Neural cell (in vitro differentiated cells): ENCODE data around the gene ALPI. TPM values are rescaled to one million over a fixed set of nuclear protein-coding genes. Genes with fewer than 3 reads are reported as not detected.

Experiments used
- H2AFZ ChIP-seq: fragments of 200-600, 300-800 bp; sonication (generic), shearing (Covaris generic); 2 replicates; pipeline ENCODE4 v1.6.0; 2014; ENCODE audit warnings: low read depth, mild to moderate bottlenecking, antibody characterized with exemption, low read length, moderate library complexity
- H3F3A ChIP-seq: fragments of 200-600 bp; shearing (Covaris generic); 2 replicates; pipeline ENCODE4 v1.6.1; 2016; ENCODE audit warnings: mild to moderate bottlenecking, moderate library complexity, mixed read lengths, antibody characterized with exemption, low read length; ENCODE audit not compliant: insufficient read depth, poor library complexity, severe bottlenecking
- H3K27ac ChIP-seq: fragments of 200-600, 300-800 bp; sonication (generic), shearing (Covaris generic); 2 replicates; pipeline ENCODE4 v1.5.1; 2014; ENCODE audit warnings: mild to moderate bottlenecking, low read length, moderate library complexity
- H3K27me3 ChIP-seq: fragments of 300-800, 200-600 bp; sonication (generic), shearing (Covaris generic); 2 replicates; pipeline ENCODE4 v1.6.0; 2014; ENCODE audit warnings: mild to moderate bottlenecking, low read depth, low read length, moderate library complexity; ENCODE audit not compliant: insufficient read depth
- H3K36me3 ChIP-seq: fragments of 300-800, 200-600 bp; sonication (generic), shearing (Covaris generic); 2 replicates; pipeline ENCODE4 v1.5.1; 2014; ENCODE audit warnings: mild to moderate bottlenecking, antibody characterized with exemption, low read length, moderate library complexity; ENCODE audit not compliant: insufficient read depth
- H3K4me2 ChIP-seq: fragments of 300-800, 200-600 bp; sonication (generic), shearing (Covaris generic); 2 replicates; pipeline ENCODE4 v1.6.0; 2014; ENCODE audit warnings: mild to moderate bottlenecking, low read length
- H3K4me3 ChIP-seq: fragments of 300-800, 200-600 bp; sonication (generic), shearing (Covaris generic); 2 replicates; pipeline ENCODE4 v1.5.1; 2014; ENCODE audit warnings: mild to moderate bottlenecking, low read length, moderate library complexity
- H3K79me2 ChIP-seq: fragments of 200-600 bp; shearing (Covaris generic); replicated peaks from 2 replicates; pipeline ENCODE4 v1.6.0; 2014; ENCODE audit warnings: mild to moderate bottlenecking, low read length, moderate library complexity; ENCODE audit not compliant: insufficient read depth
- H3K9ac ChIP-seq: fragments of 300-800, 200-600 bp; sonication (generic), shearing (Covaris generic); 2 replicates; pipeline ENCODE4 v1.6.1; 2016; ENCODE audit warnings: mild to moderate bottlenecking, low read length, mixed read lengths
- H3K9me2 ChIP-seq: fragments of 200-600 bp; shearing (Covaris generic); 2 replicates; pipeline ENCODE4 v1.6.1; 2016; ENCODE audit warnings: mild to moderate bottlenecking, low read length, mixed read lengths; ENCODE audit not compliant: insufficient read depth
- H3K9me3 ChIP-seq: fragments of 200-600, 300-800 bp; sonication (generic), shearing (Covaris generic); 2 replicates; pipeline ENCODE4 v1.6.1; 2016; ENCODE audit warnings: mild to moderate bottlenecking, mixed run types, low read length, moderate library complexity, mixed read lengths
- H4K20me1 ChIP-seq: fragments of 200-600 bp; shearing (Covaris generic); 2 replicates; pipeline ENCODE4 v1.6.1; 2016; ENCODE audit warnings: mild to moderate bottlenecking, mixed run types; ENCODE audit not compliant: insufficient read depth
- EP300 ChIP-seq: fragments of 450-650 bp; conservative IDR thresholded peaks from 2 replicates; pipeline ENCODE4 v1.6.1; 2014; ENCODE audit warnings: antibody characterized with exemption, mild to moderate bottlenecking, moderate library complexity; ENCODE audit not compliant: poor library complexity, severe bottlenecking
- EZH2 ChIP-seq: fragments of 200-600, 300-800 bp; shearing (Covaris generic), sonication (generic); IDR thresholded peaks from 2 replicates; pipeline ENCODE4 v1.6.1; 2014; ENCODE audit warnings: antibody characterized with exemption, low read length, borderline replicate concordance, mild to moderate bottlenecking; ENCODE audit not compliant: insufficient read depth, poor library complexity, severe bottlenecking
- MXI1 ChIP-seq: fragments of 450-650 bp; conservative IDR thresholded peaks from 2 replicates; pipeline ENCODE4 v1.6.1; 2014; ENCODE audit warnings: antibody characterized with exemption, mild to moderate bottlenecking; ENCODE audit not compliant: poor library complexity, severe bottlenecking
- POLR2AphosphoS5 ChIP-seq: IDR thresholded peaks from 2 replicates; pipeline ENCODE4 v1.6.1; 2012
- RAD21 ChIP-seq: fragments of 450-650 bp; conservative IDR thresholded peaks from 2 replicates; pipeline ENCODE4 v1.6.1; 2014; ENCODE audit warnings: antibody characterized with exemption, mild to moderate bottlenecking, moderate library complexity
- SMC3 ChIP-seq: fragments of 450-650 bp; conservative IDR thresholded peaks from 2 replicates; pipeline ENCODE4 v1.6.1; 2014; ENCODE audit warnings: antibody characterized with exemption, mild to moderate bottlenecking, moderate library complexity; ENCODE audit not compliant: poor library complexity
- TAF1 ChIP-seq: IDR thresholded peaks from 2 replicates; pipeline ENCODE4 v1.6.1; 2012; ENCODE audit warnings: low read depth
- polyA plus RNA-seq: library from polyadenylated mRNA; depleted of rRNA; stranded (reverse); fragments of >200 nt; gene quantifications from 2 replicates; pipeline ENCODE4 v1.2.3, GENCODE V29; 2014
- TF ChIP-seq, protein P1 (sequence below): IDR thresholded peaks from 2 replicates; pipeline ENCODE4 v1.6.1; 2012; ENCODE audit warnings: borderline replicate concordance
- TF ChIP-seq, protein P2 (sequence below): fragments of 450-650 bp; IDR thresholded peaks from 2 replicates; pipeline ENCODE4 v1.5.1; 2014; ENCODE audit warnings: antibody characterized with exemption, mild to moderate bottlenecking, moderate library complexity; ENCODE audit not compliant: poor library complexity, severe bottlenecking

The ALPI gene
- polyA plus RNA-seq, 1 donor from 2014 or later: not detected

DNA sequence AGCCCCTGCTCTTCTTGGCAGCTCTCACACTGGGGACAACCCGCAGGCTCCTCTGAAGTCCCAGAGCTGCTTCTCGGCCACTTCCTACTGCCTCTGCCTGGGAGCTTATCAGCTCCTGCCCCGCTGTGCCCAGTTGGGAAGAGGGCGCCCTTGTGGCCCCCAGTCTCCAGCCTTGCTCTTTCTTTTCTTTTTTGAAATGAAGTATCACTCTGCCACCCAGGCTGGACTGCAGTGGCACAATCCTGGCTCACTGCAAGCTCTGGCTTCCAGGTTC, 20.6 kb upstream of the ALPI start:
- Histone ChIP-seq H3K4me2 (no peak overlapping the region), H3K27me3 (no peaks in the 10 kb centered on the region), H3K36me3 (no peaks in the 10 kb centered on the region), H3K27ac (no peak overlapping the region), H3K9me2 (no peaks in the 10 kb centered on the region), H3K9me3 (no peaks in the 10 kb centered on the region), H3K4me3 (no peak overlapping the region), H4K20me1 (no peaks in the 10 kb centered on the region), H2AFZ (no peak overlapping the region), H3F3A (no peaks in the 10 kb centered on the region), H3K79me2 (no peaks in the 10 kb centered on the region), H3K9ac (no peak overlapping the region)
- no peak for TF ChIP-seq SMC3
- TF ChIP-seq TAF1: no peak
- TF ChIP-seq, protein P1, sequence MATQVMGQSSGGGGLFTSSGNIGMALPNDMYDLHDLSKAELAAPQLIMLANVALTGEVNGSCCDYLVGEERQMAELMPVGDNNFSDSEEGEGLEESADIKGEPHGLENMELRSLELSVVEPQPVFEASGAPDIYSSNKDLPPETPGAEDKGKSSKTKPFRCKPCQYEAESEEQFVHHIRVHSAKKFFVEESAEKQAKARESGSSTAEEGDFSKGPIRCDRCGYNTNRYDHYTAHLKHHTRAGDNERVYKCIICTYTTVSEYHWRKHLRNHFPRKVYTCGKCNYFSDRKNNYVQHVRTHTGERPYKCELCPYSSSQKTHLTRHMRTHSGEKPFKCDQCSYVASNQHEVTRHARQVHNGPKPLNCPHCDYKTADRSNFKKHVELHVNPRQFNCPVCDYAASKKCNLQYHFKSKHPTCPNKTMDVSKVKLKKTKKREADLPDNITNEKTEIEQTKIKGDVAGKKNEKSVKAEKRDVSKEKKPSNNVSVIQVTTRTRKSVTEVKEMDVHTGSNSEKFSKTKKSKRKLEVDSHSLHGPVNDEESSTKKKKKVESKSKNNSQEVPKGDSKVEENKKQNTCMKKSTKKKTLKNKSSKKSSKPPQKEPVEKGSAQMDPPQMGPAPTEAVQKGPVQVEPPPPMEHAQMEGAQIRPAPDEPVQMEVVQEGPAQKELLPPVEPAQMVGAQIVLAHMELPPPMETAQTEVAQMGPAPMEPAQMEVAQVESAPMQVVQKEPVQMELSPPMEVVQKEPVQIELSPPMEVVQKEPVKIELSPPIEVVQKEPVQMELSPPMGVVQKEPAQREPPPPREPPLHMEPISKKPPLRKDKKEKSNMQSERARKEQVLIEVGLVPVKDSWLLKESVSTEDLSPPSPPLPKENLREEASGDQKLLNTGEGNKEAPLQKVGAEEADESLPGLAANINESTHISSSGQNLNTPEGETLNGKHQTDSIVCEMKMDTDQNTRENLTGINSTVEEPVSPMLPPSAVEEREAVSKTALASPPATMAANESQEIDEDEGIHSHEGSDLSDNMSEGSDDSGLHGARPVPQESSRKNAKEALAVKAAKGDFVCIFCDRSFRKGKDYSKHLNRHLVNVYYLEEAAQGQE: no peak
- no peak for TF ChIP-seq MXI1
- TF ChIP-seq RAD21: no peak
- TF ChIP-seq EP300: no peak
- no peak for TF ChIP-seq EZH2
- TF ChIP-seq, protein P2, sequence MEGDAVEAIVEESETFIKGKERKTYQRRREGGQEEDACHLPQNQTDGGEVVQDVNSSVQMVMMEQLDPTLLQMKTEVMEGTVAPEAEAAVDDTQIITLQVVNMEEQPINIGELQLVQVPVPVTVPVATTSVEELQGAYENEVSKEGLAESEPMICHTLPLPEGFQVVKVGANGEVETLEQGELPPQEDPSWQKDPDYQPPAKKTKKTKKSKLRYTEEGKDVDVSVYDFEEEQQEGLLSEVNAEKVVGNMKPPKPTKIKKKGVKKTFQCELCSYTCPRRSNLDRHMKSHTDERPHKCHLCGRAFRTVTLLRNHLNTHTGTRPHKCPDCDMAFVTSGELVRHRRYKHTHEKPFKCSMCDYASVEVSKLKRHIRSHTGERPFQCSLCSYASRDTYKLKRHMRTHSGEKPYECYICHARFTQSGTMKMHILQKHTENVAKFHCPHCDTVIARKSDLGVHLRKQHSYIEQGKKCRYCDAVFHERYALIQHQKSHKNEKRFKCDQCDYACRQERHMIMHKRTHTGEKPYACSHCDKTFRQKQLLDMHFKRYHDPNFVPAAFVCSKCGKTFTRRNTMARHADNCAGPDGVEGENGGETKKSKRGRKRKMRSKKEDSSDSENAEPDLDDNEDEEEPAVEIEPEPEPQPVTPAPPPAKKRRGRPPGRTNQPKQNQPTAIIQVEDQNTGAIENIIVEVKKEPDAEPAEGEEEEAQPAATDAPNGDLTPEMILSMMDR: no peak
- TF ChIP-seq POLR2AphosphoS5: no peak

DNA sequence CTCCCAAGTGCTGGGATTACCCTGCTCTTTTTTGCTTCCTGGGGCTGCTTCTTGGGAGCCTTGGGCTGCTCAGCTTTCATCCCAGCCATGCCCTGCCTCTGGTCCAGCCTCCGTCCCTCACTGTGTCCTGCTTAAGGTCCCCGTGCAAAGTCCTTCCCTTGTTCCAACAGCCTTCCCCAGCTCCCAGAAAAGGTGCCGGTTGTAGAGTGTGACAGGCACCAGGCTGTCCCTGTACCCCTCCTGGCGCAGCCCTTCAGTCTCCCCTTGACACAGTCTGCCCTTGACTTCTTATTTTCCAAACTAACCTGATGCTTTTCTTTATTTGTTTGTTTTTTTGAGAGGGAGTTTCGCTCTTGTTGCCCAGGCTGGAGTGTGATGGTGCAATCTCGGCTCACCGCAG, 20.1 kb upstream of the ALPI start:
- Histone ChIP-seq H4K20me1 (no peaks in the 10 kb centered on the region), H2AFZ (no peak overlapping the region), H3K9me2 (no peaks in the 10 kb centered on the region), H3K27ac (no peak overlapping the region), H3K36me3 (no peaks in the 10 kb centered on the region), H3K4me2 (no peak overlapping the region), H3F3A (no peaks in the 10 kb centered on the region), H3K4me3 (no peak overlapping the region), H3K79me2 (no peaks in the 10 kb centered on the region), H3K9me3 (no peaks in the 10 kb centered on the region), H3K9ac (no peak overlapping the region), H3K27me3 (no peaks in the 10 kb centered on the region)
- TF ChIP-seq TAF1: no peak
- no peak for TF ChIP-seq POLR2AphosphoS5
- TF ChIP-seq RAD21: no peak
- no peak for TF ChIP-seq SMC3
- TF ChIP-seq MXI1: no peak
- TF ChIP-seq, protein P1: no peak
- TF ChIP-seq, protein P2: no peak
- no peak for TF ChIP-seq EZH2
- no peak for TF ChIP-seq EP300
